Activated gamma-delta T cell (primary cell): ENCODE measurements around the gene IGF1R.

Experiments
- DNase-seq: peaks from one replicate; lab custom pipeline; 2025; lab: John Stamatoyannopoulos, UW

IGF1R gene

DNA sequence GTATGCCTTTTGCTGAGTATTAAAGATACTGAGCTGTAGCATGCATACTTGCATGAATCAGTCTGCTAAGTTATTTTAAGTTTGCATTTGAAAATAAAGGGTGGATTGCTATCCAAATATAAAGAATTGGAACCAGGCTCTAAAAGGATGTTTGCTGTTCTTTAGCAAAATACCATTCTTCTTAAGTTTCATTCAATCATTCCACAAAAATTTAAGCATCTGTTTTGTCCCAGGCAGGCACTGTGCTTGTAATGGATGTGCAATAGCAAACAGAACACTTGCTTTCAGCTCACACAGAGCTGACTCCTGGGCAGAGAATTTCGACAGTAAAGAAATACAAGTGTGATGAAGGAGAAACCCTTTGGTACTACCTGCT lies 208.2 kb downstream of the IGF1R start:
- DNase-seq, result no peak

DNA sequence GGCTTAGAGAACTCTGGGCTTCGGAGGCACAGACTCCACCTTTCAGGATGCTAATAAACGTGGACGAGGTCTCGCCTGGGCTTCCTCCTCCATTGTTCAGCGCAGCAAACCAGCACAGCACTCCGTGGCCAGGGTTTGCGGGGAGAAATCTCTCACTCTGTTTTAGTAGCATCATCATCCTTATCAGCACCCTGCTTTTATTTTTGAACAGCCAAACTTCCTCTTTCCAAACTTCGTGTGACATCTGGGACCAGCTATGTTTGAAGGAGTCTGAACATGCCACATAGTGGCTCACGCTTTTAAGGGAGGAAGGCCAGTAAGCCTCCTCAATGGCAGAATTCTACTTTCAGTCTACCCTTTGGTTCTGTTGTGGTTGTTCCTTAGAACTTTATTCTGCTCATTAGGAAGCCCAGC lies 210.3 kb downstream of the IGF1R start:
- DNase-seq, result no peak

DNA sequence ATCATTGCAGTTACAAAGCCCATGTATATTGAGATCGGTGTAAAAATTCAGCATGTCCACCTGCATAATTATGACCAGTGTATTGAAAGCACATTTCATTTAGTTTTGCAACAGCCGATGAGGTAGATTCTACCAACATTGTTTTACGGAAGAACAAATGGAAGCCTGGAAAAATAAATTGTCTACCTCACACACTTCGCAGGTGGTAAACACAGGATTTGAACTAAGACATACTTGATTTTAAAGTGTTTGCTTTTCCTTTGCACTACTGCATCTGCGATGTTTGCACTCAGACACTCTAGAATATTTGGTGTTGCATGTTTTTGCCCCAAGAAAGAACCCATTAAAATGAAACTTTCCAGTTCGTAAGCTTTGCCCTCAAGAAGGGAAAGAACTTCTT lies 210.8 kb downstream of the IGF1R start:
- DNase-seq, result no peak

DNA sequence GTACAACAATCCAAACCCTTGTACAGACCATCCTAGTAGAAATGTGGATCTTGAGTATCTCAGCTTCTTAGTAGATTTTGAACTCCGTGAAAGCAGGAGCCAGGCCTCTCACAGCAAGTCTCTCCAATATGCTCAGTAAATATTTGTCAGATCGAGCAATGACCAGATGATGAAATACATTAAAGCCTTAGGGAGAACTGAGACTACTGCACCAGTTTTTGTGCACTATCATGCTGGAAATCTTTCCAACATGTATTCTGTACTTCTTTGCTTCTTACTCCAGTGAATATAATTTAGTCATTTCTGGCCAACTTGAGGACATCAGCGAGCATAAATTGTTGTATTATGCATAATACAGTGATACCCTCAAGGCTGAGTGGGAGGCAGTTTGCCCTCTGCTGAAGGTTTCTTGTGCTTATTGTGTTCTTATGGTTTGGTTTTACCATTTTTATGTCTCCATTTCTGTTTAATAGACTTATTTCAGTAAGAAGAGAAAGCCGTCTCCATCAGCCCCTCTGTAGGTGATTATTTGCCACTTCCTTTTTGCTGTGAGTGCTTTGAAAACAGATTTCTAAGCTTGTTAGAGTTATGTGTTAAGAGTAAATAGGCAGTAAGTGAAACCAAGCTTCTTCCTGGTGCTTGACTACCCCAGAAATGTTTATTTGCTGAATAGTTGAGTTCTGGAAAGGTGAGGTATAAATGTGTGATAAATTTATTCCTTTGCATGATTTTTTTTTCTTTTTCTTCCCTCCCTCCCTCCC lies 212.1 kb downstream of the IGF1R start:
- no peak for DNase-seq

DNA sequence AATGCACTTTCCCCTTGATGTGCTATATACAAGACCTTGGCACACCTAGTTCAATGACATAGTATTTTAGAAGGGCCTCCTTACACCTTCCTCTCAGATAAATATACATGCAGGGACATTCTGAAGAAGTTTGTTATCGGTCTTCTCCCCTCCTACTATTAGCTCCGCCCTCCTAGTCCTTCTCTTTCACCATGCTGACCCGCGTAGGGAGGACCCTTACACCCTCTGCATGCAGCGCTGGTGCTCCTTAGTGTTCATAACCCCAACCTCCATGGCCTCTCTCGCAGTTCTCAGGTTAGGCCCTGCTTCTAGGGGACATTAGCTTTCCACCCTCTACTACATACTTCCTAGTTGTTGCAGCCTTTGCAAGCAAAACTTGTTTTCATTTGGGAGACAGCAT lies 212.8 kb downstream of the IGF1R start:
- no peak for DNase-seq

DNA sequence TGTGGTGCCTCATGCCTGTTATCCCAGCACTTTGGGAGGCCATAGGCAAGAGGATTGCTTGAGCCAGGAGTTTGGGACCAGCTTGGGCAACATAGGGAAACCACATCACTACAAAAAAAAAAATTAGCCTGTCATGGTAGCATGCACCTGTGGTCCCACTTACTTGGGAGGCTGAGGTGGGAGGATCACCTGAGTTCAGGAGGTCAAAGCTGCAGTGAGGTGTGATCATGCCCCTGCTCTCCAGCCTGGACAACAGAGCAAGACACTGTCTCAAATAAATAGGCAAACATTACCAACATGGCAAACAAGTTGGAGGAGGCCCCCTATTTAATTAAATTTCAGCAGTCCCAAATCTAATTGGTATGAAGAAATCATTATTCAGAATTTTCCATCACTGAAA lies 215.6 kb downstream of the IGF1R start:
- no peak for DNase-seq

DNA sequence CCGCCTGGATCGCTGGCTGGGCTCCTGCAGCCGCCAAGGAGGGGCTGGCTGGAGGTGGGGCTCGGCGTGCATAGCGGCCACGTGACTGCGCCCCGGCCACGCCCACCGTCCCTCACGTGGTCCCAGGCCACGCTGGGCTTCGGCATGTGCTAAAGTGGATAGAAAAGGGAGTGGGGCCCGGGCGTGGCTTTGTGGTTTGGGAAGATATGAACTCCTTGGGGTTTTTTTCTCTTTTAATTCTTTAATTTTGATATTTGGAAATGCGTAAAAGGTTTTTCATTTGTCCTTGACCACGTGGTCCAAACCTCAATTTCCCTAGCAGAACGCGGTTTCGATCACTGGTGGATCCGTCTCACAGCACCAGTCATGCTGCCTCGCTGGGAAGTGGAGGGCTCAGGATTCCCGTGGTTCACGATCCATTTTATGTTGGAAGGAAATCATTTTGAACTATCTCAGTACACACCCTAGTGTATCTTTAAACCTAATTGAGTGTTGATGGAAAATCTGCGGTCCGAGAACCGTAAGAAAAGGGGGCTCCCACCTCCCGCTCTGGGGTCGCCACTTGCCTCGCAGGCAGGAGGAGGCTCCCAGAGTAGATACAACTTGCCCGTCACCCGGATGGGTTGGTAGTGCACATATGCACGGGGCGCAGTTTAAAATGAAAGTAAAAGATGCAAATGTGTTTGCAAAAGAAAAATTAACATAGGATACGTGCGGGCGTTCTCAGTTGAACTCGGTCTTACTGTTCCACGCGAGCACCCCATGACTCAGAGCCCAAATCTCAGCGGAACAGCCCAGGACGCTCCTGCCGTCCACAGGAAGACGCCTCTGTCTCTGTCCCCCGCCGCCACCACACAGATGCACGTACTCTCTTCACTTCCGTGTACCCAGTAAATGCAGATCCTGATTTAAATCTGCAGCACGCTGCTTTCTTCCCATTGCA lies 217.3 kb downstream of the IGF1R start:
- DNase-seq, result peak; percentile 38

DNA sequence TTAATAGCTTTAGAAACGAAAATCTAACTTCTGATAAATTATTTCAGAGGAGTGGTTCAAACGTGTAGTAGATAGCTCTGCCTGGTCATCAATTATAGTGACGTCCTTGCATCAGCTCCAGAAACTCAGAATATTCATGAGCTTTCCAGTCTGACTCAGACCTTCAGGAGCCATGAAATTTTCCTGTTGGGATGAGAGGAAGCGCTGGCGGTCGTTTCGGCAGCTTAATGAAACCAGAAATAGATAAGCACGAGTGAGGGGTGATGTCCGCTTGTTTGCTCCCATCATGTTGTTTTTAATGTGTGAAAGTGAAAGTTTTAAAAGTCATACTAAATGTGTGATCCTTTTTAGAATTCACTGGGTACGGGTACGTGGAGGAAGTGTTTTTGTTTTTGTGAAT lies 218.2 kb downstream of the IGF1R start:
- DNase-seq, result no peak

DNA sequence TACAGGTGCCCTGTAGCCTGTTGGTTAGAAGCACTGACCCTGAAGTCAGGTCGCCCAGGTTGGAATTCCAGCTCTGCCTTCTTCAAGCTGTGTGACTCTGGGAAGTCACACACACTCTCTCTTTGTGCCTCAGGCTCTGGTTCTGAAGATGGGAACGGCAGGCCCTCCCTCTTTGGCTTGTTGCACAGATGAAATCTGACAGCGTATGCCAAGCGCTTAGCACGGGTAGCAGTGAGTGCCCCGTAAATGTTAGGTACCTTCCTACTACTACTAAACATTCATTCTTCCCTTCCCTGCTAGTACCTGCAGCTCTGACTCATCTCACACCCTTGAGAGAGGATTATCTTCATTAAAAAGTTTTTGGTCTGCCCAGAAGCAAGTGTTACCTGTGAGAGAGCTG lies 220.2 kb downstream of the IGF1R start:
- DNase-seq, result no peak

DNA sequence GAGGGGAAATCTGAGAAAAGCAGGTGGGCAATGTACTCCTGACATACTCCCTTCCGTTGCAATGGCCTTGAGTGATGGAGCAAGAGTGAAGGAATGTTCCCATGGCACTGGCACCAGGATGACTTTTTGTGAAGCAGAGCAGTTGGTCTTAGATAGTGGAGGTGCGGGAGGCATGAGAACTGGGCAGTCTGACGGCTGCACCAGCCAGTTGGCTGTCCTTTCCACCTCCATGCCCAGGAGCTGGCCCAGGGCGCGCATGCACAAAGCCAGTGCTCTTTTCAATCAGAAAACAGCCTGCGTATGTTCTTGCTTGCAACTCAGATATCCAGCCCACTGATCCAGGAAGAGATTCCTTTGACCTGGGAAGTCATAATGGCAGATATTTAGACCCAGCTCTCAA lies 222.4 kb downstream of the IGF1R start:
- no peak for DNase-seq

DNA sequence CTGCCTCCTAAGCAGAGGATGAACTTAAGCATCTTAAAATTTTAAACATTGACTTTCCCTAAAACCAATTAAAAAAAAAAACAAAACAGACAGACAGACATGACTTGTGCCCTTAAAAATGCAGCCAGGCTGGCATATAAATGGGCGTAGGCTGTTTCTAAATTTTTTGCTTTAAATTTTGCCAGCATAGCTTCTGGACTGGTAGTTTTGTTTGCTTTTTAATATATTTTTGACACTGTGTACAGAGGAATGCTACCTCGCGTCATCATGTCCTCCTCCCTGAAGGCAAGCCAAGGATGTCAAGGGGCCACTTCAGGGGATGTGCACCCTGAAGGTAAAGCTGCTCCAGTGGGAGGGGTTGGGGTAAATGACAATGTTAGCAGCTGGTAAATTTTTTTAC lies 224.4 kb downstream of the IGF1R start:
- no peak for DNase-seq

DNA sequence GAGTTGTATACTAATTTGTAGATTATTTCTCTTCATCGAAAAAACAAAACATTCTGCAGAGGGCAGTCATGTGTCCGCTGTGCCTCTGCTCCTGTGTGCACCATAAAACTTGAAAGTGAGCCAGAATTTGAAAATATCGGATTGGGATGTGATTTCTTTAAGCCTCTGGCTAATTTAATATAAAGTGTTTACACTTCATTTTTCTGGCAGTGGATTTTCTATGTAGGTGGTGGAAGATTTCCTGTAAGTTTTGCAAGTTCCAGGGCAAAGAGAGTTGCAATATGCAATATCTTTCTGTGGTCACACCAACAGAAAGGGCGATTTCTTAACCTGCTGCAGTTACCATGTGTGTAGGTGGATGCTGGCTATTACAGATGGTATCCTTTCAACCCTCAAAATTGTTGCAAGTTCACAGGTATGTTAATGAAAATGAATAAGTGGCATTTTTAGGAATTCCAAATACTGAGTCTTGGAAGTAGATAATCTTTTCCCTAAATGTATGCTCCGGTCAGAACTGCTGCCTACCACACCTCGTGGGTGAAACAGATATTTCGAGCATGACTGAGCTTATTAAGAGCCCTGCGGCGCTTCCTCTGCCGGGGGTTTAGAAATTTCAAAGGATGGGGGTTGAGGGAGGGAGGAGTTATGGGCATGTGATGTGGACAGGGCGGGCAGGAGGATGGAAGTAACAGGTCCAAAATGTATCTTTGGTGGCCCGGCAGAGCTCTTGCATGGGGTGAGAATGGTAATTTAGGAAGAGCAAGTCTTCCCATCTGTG lies 225.3 kb downstream of the IGF1R start:
- no peak for DNase-seq

DNA sequence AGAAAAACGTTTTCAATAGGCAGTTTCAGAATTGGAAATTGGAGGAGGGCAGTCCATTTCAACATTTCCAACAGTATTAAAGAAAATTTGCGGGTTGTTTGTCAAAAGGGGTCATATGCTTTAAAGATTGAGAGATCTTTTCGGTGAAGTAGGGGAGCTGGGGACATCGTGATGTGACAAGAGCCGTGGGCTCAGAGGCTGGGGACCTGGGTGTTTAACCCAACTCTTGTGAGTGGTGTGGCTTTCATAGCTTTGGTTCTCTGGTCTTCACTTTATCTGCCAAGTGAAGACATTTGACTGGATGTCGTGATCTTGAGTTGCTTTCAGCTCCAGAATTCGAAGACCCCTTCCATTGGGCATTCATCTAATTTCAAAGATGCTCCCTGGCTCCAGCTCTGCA lies 226.0 kb downstream of the IGF1R start:
- DNase-seq, result no peak

DNA sequence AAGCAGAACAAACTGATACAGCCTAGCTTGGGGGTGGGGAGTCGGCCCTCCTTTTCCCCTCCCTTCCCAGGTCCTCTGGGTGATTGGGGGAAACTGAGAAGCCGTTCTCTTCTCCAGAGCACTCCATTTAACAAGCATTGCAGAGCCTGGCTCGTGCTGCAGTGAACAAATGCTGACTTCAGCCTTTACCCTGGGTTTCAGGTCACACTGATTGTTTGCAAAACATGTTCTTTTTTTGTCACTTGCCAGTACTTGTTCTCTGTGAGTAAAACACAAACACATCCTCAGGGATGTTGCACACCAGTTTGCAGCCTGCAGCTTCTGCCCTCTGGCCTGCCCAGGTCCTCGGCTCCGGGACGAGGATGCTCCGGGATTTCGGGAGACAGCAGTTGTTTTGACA lies 226.4 kb downstream of the IGF1R start:
- DNase-seq, result no peak

DNA sequence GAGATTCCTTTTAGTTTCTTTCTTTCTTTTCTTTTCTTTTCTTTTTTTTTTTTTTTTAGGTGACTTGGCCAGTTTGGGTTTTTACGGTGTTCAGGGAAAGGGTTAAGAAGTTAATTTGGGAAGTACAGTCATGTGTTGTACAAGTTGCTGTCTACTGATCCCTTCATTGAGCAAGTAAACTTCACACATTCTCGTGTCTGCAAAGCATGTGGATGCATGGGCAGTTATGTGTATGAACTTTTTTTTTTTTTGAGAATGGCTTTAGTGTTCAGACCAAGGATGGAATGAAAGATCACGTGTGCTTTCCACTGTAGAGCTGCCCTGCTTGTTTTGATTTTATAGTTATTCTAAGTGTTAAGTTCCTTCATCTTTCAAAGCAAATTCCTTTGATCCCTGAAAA lies 227.0 kb downstream of the IGF1R start:
- no peak for DNase-seq

DNA sequence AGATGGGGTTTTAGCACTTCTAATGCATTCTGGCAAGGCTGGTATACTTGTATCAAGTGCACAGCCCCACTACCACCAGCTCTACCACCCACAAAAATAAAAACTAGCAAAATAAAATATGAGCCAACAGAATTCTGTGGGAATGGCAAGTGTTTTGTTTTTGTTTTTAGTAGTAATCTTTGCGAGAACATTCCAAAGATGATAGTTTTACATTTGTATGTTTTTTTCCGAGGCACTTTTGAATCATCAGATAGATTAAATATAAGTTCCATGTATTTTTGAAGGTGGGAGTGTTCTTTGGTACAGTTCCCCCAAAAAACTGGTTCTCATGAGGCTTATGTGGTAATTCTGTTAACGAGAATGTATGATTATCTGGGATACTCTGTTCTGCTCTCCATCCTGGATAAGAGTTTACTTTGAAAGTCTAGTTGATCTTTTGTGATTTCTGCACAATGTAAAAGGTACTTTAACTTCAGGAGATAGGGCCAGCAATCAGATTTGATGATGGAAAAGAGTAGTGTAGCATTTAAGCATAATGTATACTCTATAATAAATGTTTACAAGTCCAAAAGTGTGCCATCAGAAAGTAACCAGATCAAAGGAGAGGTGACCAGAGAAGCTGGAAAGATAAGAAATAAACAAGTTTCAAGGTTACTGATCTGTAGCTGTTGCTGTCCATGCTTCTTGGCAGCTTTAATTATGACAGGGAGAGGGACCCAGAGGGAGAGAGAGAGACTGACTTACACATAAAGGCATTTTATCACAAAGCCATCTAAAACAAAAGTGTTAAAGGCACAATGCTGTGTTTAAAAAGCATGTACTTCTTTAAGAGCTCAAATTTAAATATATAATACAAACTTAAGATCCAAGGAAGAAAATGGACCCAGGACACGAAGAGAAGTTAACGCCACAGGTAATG lies 228.4 kb downstream of the IGF1R start:
- DNase-seq, result no peak

DNA sequence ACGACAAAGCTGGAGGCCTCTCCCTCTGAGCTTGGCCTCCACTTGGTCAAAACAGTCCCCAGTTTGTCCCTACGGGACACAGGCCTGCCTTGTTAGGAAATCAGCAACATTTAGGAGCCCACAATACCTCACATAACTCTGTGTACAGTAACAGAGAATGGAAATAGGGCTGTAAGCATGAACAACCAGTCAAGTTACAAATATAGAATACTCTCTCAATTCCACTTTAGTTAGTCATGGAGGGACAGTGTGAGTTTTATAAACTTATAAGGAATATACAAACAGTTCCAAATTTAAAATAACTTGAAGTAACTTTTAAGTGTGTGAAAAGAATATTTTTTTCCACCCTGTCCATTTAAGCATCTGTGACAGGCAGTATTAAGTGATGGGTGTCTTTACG lies 229.8 kb downstream of the IGF1R start:
- DNase-seq, result no peak

DNA sequence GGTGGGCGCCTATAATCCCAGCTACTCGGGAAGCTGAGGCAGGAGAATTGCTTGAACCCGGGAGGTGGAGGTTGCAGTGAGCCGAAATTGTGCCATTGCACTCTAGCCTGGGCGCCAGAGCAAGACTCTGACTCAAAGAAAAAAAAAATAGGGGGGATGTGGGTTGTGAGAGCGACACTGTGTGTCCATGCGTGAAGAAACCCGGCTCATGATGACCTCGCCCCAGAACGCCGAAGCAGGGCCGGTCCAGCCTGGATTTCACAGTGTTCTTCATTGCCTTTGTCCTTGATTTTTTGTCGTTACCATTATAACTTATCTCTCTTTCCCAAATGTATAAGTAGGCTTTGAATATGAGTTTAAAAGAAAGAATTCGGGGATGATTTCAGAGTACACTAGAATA lies 230.5 kb downstream of the IGF1R start:
- DNase-seq, result no peak

DNA sequence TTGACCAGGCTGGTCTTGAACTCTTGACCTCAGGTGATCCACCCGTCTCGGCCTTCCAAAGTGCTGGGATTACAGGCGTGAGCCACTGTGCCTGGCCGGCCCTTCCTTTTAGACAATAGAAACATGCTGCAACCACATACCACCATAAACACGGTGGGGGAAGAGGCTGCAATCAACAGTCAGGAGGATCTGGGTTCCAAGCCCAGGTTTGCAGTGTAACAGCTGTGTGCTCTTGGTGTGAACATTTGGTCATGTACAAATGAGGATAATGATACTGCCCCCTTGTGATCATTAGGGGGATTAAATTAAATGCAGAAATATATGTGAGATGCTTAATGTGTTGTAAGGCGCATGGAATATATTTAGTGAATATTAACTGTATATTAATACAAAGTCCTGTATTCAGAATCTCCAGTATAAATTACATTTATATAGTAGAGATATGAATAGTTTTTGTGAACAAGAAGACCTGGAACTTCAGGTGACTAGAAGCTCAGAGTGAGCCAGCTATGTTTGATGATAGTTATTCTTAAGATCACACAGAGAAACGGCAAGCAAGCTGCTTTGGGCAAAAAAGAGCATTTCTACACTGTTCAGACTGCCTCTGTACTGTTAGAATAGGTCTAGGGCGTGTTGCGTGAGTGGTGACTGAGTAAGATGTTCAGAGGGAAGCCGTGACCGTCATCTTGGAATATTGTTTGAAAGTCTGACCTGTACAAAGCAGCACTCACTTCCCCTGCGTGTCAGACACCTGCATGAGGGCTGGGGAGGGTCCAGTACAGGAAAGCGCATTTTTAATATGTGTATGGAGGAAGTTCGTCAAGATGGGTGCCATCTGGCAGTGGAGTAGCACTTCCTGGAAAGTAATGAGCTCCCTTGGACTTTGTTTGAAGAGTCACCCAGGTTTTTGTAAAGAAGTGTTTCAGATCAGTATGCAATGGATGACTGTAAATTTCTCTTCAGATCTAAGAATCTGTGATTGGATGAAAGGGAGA lies 233.5 kb downstream of the IGF1R start:
- no peak for DNase-seq

DNA sequence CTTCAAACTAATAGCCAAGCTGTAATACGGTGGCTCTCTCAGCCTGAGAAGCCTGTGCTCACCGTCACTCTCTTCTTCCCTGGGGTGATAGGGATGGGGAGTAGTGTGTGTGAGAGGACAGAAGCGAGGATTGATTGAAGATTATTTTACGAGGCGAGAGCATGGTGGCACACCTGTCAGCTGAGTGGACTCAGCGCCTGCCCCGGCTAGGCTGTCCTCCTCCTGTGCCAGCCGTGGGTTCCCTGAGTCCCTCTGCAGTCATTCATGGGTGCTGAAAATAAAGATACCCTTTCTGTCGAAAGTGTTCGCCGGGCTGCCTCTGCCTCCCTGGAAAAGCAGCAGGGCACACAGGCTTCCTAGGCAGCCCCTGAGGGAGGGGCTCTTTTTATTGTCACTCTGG lies 235.1 kb downstream of the IGF1R start:
- no peak for DNase-seq
